Smooth muscle cell (in vitro differentiated cells): ENCODE data around the gene RSPH1. TPM values are rescaled to one million over a fixed set of nuclear protein-coding genes. Genes with fewer than 3 reads are reported as not detected.
A peak's percentile ranks its signal among the peaks of the same experiment; 100 is the strongest.

Source experiments
- DNase-seq: peaks from one replicate; lab custom pipeline; 2025; ENCODE audit not compliant: unreplicated experiment; lab: John Stamatoyannopoulos, UW
- H2AFZ ChIP-seq: fragments of 200-600 bp; sonication (generic); 2 replicates; pipeline ENCODE4 v1.6.0; 2016; ENCODE audit warnings: antibody characterized with exemption, low read depth, mild to moderate bottlenecking
- H3F3A ChIP-seq: fragments of 200-600 bp; sonication (generic); 2 replicates; pipeline ENCODE4 v1.6.0; 2017; ENCODE audit warnings: antibody characterized with exemption, low read depth
- H3K27ac ChIP-seq: fragments of 200-600 bp; sonication (generic); 2 replicates; pipeline ENCODE4 v1.5.1; 2016; ENCODE audit warnings: low read depth, mild to moderate bottlenecking
- H3K27me3 ChIP-seq: fragments of 200-600 bp; sonication (generic); 2 replicates; pipeline ENCODE4 v1.6.1; 2016; ENCODE audit warnings: low read depth, mild to moderate bottlenecking
- H3K36me3 ChIP-seq: fragments of 200-600 bp; sonication (generic); 2 replicates; pipeline ENCODE4 v1.5.1; 2016; ENCODE audit warnings: low read depth
- H3K4me1 ChIP-seq: fragments of 200-600 bp; sonication (generic); 2 replicates; pipeline ENCODE4 v1.5.1; 2016; ENCODE audit warnings: low read depth
- H3K4me2 ChIP-seq: fragments of 200-600 bp; sonication (generic); 2 replicates; pipeline ENCODE4 v1.6.0; 2016; ENCODE audit warnings: mild to moderate bottlenecking
- H3K4me3 ChIP-seq: fragments of 200-600 bp; sonication (generic); 2 replicates; pipeline ENCODE4 v1.5.1; 2016; ENCODE audit warnings: mild to moderate bottlenecking
- H3K79me2 ChIP-seq: fragments of 200-600 bp; sonication (generic); 2 replicates; pipeline ENCODE4 v1.6.0; 2016; ENCODE audit warnings: low read depth, mild to moderate bottlenecking
- H3K9ac ChIP-seq: fragments of 200-600 bp; sonication (generic); 2 replicates; pipeline ENCODE4 v1.6.0; 2016; ENCODE audit warnings: low read depth
- H3K9me3 ChIP-seq: fragments of 200-600 bp; sonication (generic); replicated peaks from 2 replicates; pipeline ENCODE4 v1.5.1; 2016; ENCODE audit warnings: low read depth
- H4K20me1 ChIP-seq: fragments of 200-600 bp; sonication (generic); 2 replicates; pipeline ENCODE4 v1.6.0; 2016; ENCODE audit warnings: low read depth
- WGBS: methylation state at CpG from one replicate; pipeline ENCODE4 v1.1.7; 2016; ENCODE audit warnings: low lambda C conversion rate; 5-methylcytosine and 5-hydroxymethylcytosine counted together
- polyA plus RNA-seq: library from polyadenylated mRNA; unstranded; fragments of >200 nt; fragmentation: Nextera tagmentation; extraction: Ambion mirVana; gene quantifications from 2 replicates; pipeline ENCODE4 v1.2.1, GENCODE V29; 2016
- total RNA-seq: library from RNA; depleted of rRNA; stranded (reverse); fragments of >200 nt; gene quantifications from 2 replicates; pipeline ENCODE4 v1.2.3, GENCODE V29; 2014
- TF ChIP-seq, protein P1 (sequence below): fragments of 200-600 bp; sonication (generic); IDR thresholded peaks from 2 replicates; pipeline ENCODE4 v1.5.1; 2017; ENCODE audit warnings: borderline replicate concordance, mild to moderate bottlenecking, antibody characterized with exemption; ENCODE audit not compliant: insufficient read depth, poor library complexity, severe bottlenecking

The RSPH1 gene
- total and polyA plus RNA-seq, 2 experiments from 2014 or later: 0.16 TPM; not detected in 1

DNA sequence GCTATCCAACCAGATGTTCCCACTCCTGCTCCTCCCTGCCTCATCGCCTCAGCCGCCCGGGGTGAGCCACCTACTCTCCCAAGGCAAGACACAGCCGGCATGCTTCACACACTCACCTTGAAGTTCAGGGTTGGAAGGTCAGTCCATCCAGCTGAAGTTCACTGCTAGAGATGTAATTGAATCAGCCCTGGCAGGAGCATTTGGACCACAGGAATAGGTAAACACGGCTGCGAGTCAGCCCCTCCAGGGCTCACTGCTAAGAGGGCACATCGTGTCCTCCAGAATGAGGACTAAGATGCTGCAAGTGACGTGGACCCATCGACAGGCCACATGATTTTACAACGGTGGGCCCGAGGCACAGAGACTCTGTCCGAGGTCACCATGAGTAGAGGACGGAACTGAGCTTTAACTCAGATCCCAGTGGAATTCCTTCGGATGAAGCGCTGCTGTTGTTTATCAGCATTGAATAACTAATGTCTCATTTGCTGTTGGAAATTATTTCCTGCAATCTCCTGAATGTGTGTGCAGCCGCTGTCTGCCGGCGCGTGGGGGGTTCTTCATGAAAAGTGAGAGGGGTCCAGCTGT lies 41.9 kb downstream of the RSPH1 start:
- no peak overlapping the region for H3K4me3 ChIP-seq
- peaks cover 15% of the 10 kb centered on the region for H3F3A ChIP-seq
- no peak overlapping the region for H3K27ac ChIP-seq
- peaks cover 7% of the 10 kb centered on the region for H3K4me1 ChIP-seq
- no peak for DNase-seq
- H3K36me3 ChIP-seq: no peaks in the 10 kb centered on the region
- H3K4me2 ChIP-seq: peak overlapping the region; percentile 38
- 81% methylated on average over 19 of the region's 19 CpGs for WGBS
- H4K20me1 ChIP-seq: no peaks in the 10 kb centered on the region
- no peaks in the 10 kb centered on the region for H3K79me2 ChIP-seq
- no peak overlapping the region for H3K9ac ChIP-seq
- H3K27me3 ChIP-seq: no peaks in the 10 kb centered on the region
- no peaks in the 10 kb centered on the region for H3K9me3 ChIP-seq
- TF ChIP-seq, protein P1, sequence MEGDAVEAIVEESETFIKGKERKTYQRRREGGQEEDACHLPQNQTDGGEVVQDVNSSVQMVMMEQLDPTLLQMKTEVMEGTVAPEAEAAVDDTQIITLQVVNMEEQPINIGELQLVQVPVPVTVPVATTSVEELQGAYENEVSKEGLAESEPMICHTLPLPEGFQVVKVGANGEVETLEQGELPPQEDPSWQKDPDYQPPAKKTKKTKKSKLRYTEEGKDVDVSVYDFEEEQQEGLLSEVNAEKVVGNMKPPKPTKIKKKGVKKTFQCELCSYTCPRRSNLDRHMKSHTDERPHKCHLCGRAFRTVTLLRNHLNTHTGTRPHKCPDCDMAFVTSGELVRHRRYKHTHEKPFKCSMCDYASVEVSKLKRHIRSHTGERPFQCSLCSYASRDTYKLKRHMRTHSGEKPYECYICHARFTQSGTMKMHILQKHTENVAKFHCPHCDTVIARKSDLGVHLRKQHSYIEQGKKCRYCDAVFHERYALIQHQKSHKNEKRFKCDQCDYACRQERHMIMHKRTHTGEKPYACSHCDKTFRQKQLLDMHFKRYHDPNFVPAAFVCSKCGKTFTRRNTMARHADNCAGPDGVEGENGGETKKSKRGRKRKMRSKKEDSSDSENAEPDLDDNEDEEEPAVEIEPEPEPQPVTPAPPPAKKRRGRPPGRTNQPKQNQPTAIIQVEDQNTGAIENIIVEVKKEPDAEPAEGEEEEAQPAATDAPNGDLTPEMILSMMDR: no peak
- no peak overlapping the region for H2AFZ ChIP-seq

DNA sequence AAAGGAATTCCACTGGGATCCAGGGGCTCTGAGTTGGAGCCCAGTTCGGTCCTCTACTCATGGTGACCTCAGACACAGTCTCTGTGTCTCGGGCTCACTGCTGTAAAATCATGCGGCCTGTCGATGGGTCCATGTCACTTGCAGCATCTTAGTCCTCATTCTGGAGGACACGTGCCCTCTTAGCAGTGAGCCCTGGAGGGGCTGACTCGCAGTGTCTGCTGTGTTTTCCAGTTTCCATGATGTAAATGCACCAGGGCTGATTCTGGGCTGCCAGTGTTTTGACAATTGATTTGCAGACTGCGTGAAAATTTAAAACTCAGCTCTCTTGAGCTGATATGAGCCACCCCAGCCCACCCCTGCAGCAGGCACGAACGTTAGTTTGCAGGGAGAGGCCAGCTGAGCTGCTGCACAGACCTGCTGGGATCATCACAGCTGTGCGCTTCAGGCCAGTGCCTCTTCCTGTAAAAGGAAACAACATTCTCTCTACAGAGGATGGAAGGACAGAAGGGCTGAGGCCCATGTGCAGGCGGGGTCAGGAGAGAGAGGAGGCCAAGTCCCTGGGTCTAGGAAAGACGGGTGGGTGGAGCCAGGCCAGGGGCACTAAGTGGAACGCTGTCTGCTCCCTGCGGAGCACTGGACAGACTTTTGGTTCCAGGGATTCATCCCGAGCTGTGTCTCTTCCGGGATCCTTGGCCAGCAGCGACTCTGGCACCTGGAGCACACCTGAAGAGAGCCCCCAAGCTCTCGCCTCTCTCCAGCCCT lies 42.6 kb downstream of the RSPH1 start:
- WGBS: 43% methylated on average over 18 of the region's 18 CpGs
- peaks cover under 1% of the 10 kb centered on the region for H3K4me1 ChIP-seq

GRCh38 chr21:42452401-42453223 lies 43.4 kb downstream of the RSPH1 start:
- Histone ChIP-seq H3K9me3 (no peaks in the 10 kb centered on the region), H3F3A (peaks cover 9% of the 10 kb centered on the region), H3K4me2 (no peak overlapping the region), H3K27ac (no peak overlapping the region), H3K4me1 (no peaks in the 10 kb centered on the region), H4K20me1 (no peaks in the 10 kb centered on the region), H3K27me3 (no peaks in the 10 kb centered on the region), H3K9ac (no peak overlapping the region), H2AFZ (no peak overlapping the region), H3K4me3 (no peak overlapping the region), H3K36me3 (no peaks in the 10 kb centered on the region), H3K79me2 (no peaks in the 10 kb centered on the region)
- 95% methylated on average over 22 of the region's 22 CpGs for WGBS
- TF ChIP-seq, protein P1: no peak
- no peak for DNase-seq

More for the DNA sequence above, 42.6 kb downstream of the RSPH1 start:
- Histone ChIP-seq H3K79me2 (no peaks in the 10 kb centered on the region), H3K36me3 (no peaks in the 10 kb centered on the region), H3K27ac (no peak overlapping the region), H3K4me3 (no peak overlapping the region), H4K20me1 (no peaks in the 10 kb centered on the region), H3F3A (peaks cover 10% of the 10 kb centered on the region), H3K9ac (no peak overlapping the region), H3K27me3 (no peaks in the 10 kb centered on the region), H3K4me2 (peak overlapping the region; percentile 38), H3K9me3 (no peaks in the 10 kb centered on the region), H2AFZ (no peak overlapping the region)
- TF ChIP-seq, protein P1: no peak
- no peak for DNase-seq
